HG03097 (cell line): ENCODE measurements around the gene ADM2.
"Not testable (repeated sequence)": the region's sequence is repeated elsewhere in the genome, so short reads cannot be mapped to it uniquely, and the experiment has no call there.

Experiments
- ATAC-seq: cut with Tn5 transposase; IDR thresholded peaks from one replicate; pipeline ENCODE4 v1.9.1; 2021; ENCODE audit not compliant: unreplicated experiment, low FRiP score

Gene ADM2, protein sequence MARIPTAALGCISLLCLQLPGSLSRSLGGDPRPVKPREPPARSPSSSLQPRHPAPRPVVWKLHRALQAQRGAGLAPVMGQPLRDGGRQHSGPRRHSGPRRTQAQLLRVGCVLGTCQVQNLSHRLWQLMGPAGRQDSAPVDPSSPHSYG

DNA sequence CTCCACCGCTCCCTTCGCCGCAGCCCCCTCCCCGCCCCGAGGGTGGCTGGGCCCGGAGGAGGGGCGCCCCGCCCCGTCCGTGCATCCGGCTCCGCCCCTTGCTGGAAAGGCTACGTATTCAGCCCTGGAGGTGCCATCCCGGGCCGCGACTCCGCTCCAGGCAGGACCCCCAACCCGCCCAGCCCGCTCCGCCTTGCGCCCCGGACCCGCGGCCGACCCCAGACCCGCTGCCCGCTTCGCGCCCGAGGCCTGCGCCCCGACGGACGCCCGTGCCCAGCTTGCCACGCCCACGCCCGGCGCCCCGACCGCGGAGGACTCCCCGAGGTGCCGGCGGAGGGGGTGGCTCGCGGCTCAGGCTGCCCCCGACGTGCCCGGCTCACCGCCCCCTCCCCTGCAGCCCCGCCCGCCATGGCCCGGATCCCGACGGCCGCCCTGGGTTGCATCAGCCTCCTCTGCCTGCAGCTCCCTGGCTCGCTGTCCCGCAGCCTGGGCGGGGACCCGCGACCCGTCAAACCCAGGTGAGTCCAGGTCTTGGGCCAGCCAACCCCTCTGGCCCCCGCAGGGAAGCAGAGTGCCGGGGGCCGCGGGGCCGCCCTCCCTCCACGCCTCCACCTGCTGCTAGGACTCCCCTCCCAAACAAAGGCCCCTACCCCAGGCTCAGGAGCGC lies at the start of gene ADM2:
ADM2 (plus strand) TSS at position 104 of the 667 bp plus-strand sequence; CDS start at position 409, 305 bp downstream.
- ATAC-seq, result no peak

DNA sequence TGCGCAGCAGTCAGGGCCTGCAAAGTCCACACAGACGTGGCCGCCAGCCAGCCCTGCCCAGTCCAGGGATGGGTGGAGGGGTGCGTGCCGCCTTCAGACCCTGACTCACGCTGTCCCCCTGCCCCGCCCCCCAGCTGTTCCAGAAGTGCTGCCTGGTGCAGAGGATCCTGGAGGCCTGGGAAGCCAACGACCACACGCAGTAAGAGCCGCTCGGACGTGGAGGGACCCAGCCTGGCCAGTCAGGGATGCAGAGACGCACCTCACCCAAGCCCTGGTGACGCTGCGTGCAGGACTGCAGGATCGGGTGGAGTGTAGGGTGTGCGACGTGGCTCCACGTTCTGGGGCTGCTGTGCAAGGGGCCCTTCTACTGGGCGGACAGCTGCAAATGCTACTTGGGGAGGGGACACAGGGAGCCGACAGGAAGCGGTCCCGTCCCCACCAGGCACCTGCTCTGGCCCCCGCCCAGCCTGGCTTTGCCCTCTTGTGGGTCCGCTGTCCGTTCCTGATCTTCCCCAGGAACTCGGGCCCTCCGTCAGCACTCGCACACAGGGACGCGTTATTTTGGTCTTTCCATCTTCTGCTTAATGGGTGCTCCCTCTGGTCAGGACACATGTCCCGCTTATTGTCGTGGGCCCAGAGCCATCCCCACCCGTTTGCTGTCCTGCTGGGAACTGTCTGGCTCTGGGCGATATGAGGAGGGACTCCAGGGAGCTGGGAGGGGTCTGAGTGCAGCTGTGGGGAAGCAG lies 49.0 kb upstream of the ADM2 start:
- no peak for ATAC-seq

DNA sequence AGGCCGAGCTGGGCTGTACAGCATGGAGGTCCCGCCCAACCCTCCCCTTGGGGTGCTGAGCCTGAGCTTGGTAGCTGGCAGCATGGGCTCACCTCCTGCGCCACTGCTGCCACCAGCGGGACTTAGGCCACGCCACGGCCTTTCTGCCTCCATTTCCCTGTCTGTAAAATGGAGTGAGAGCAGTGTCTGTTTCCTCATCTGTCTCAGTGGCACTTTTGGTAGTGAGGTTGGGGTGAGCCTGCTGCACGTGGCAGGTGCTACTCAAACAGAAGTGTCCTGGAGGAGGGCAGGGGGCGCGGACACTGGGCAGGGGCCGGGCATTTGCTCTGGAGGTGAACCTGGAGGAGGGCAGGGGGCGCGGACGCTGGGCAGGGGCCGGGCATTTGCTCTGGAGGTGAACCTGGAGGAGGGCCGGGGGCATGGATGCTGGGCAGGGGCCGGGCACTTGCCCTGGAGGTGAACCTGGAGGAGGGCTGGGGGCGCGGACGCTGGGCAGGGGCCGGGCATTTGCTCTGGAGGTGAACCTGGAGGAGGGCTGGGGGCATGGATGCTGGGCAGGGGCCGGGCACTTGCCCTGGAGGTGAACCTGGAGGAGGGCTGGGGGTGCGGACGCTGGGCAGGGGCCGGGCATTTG lies 48.3 kb upstream of the ADM2 start:
- not testable (repeated sequence) for ATAC-seq

DNA sequence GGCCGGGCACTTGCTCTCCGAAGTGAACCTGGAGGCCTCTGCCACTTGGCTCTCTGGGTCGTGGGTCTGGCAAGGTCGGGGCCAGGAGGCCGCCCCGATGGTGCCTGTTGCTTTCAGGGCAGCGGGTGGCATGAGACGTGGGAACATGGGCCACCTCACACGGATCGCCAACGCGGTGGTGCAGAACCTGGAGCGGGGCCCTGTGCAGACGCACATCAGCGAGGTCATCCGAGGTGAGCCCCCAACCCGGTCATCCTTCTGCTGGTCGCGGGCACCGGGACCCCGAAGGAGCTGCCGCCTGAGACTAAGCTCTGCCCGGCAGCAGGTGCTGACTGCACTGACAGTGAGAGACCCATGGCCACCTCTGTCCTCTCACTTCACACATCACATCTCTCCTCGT lies 46.5 kb upstream of the ADM2 start:
- no peak for ATAC-seq

DNA sequence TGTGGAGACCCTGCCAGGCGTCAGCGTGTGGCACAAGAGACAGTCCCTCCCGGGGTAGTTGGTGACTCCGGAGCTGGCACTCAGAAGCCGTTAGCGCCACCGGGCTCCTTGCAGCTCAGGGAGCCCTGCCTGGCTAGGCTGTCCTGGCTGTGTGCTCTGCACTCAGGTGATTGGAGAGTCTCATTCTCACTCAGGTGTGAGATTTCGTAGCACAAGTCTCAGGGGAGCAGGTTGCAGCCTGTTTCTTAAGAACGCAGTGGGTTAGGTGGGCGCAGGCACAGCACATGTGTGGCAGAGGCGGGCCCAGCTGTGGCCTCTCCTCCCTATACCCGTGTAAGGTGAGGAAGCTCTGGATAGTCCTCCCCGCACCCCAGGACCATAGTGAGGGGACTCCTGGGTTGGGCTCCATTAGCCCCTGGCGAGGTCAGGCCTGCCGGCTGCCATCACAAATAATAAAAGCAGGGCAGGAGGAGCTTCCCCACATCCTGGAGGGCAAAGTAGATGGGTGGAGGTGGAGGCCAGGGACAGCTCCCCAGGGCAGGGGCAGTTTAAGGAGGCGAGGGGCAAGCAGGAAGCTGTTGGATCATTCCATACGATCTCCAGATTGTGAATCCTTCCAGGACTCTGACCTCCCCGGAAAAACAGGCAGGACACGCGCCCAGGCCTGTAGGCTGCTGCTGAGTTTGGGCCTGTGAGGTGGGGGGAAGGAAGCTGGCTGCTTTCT lies 45.9 kb upstream of the ADM2 start:
- ATAC-seq, result no peak

DNA sequence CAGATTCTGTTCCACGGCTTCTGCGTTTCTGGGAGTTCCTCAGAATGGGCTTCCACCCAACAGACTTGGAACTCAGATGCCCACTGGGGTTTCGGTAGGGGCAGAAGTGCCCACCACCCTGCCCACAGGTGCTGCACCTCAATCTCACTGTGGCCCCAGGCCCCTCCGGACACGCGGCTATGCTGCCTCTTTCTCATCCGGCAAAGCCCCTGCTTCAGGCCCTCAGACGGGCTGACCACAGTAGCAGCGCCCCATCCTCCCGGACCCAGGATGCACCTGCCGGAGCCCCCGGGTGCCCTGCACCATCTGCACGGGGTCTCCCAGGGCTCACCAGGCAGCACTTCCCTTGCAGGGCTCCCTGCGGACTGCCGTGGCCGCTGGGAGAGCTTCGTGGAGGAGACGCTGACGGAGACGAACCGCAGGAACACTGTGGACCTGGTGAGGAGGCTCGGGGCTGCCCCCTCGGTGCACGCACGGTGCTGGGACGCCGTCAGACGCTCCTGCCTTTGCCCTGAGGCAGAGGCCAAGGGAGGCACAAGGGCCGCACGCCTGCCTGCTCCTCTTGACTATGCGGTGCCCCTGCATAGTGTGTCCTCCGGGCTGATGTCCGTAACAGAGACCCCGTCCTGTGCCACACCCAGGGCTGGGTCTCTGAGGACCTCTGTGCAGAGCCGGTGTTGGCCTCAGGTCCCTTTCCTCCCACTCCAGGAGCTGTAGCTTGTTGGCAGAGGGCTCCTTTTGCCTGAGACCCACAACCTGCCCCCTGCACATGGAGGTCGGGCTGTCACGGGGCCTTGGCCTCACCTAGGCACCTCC lies 45.1 kb upstream of the ADM2 start:
- no peak for ATAC-seq

DNA sequence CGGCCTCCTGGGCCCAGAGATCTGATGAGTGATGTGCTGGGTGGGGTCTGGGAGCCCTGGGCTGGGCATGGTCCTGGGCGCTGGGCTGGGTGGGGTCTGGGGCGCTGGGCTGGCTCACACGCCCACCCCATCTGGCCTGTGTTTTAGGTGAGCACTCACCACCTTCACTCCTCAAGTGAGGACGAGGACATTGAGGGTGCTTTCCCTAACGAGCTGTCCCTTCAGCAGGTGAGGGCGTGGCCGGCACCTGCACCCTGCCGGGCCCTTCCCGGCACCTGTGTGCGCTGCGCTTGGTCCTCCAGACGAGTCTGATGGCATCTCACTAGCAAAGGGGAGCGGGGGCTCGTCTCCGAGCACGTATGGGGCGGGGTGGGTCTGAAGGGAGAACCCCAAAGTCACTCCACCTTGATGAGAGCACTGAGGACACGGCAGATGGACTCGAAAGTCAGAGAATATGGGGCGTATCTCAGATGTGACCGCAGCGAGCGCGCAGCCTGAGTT lies 44.5 kb upstream of the ADM2 start:
- ATAC-seq, result no peak

DNA sequence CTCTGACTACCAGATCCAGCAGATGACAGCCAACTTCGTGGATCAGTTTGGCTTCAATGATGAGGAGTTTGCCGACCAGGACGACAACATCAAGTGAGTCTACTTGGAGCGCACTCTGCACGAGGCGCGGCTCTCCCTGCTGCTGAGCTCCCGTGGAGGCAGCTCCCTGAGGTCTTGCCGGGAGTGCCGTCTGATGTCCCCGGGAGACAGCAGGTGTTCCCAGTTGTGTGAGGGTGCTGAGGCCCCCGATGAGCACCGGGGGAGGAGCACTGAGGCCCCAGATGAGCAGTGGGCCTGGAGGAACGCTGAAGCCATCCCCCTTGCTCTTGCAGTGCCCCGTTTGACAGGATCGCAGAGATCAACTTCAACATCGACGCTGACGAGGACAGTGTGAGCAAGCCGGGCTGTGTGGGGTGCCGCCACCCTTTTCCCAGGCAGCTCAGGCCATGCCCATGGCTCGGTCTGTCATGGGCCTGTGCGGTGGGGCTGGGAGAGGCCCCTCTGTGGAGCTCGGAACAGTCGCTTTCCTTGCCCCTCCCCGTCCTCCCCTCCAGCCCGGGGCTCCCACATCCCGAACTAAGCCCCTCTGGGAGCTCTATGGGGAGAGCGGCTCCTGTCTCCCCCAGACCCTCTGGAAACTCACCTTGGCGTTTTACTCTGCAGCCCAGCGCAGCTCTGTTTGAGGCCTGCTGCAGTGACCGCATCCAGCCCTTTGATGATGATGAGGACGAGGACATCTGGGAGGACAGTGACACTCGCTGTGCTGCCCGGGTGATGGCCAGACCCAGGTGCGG lies 43.6 kb upstream of the ADM2 start:
- no peak for ATAC-seq

DNA sequence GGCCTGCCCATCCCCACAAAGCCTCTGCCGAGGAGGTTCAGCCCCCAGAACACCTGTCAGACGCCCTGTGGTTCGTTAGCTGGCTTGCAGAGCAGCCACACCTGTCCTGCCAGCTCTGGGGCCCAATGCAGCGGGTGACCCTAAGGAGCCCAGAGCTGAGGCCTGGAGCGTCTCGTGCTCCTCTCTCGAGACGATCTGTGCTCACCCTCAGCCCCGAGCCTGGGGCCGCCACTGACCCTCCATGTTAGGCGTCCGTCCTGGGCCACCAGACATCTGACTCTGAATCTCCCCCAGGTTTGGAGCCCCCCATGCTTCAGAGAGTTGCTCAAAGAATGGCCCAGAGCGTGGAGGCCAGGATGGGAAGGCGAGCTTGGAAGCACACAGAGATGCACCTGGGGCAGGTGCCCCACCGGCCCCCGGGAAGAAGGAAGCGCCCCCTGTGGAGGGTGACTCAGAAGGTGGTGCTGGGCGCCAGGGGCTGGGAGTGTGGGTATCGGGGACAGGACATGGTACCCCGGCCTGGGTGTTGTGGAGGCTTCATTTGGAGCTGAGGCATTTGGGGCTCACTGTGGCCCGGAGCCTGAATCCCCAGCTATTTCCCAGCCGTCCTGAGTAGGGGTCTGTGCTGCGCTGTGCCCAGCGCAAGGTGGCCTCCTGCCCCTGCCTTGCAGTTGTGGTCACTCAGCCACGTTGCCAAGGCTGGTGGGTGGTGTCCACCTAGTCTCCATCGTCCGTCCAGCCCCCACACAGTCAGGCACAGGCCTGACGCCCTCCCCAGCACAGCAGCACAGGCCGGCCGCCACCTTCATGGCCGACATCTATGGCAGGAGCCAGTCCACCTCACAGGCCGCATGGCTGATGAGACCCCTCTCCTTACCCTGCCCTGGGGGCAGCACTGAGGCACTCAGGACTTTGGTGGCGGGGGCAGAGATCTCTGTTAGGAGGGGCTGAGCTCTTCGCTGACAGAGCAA lies 42.8 kb upstream of the ADM2 start:
- ATAC-seq, result no peak

DNA sequence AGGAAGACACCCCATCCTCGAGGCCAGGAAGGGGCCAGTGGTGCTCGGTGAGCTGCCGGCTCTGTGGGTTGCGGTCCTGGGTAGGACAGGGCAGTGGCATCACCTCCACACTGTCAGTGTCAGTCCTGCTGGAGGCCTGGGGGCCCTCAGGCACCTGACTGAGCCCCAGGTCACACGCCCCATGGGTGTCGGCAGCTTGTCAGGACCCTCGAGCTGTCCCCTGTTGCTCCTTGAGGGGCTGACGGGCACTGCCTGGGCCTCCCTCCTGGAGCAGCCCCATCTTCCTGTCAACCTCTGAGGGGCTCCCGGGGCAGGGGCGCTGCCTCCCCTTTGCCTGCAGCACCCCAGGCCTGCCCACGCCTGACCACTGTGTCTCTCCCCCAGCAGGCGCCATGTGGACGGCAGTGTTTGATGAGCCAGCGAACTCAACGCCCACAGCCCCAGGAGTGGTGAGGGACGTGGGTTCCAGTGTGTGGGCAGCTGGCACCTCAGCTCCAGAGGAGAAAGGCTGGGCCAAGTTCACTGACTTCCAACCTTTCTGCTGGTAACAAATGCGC lies 42.0 kb upstream of the ADM2 start:
- no peak for ATAC-seq

DNA sequence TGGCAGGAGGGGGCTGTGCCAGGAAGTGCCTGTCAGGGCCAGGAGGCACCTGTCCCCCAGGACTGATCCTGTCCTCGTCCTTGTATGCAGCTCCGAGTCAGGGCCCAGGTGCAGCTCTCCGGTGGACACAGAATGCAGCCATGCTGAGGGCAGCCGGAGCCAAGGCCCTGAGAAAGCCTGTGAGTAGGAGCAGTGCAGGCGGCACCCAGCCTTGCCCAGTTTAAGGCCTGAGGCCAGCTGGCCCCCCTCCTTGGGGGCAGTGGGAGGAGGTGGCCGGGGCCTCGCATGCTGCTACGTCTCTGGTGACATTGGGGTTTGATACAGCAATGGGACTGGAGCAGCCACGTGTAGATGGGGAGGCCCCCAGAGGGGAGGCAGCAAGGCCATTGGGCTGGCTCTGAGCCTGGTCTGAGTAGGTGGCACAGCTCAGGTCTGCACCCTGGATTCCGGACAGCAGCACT lies 41.4 kb upstream of the ADM2 start:
- ATAC-seq, result no peak

DNA sequence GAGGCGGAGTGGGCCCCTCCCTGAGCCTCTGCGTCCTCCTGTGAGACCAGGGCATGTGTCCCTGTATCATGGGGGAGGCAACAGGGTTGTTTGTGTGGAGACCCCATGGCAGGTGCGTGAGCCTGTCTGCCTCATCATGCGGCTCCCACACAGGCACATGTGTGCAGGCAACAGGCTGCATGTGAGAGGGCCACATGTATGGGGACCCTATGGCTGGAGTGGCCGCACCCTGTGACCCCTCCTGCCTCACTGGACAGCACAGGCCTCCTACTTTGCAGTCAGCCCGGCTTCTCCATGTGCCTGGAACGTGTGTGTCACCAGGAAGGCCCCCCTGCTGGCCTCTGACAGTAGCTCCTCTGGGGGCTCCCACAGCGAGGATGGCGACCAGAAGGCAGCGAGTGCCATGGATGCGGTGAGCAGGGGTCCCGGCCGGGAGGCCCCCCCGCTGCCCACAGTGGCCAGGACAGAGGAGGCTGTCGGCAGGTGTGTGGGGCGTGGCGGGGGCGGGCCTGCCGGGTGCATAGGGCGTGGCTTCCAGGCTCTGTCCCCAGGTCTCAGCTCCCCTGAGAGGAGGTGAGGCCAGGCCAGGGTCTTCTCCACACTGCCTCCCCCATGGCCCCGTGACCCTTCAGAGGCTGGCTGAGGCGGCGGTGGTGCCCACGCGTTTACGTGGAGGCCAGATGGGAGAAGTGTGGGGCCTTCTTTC lies 40.6 kb upstream of the ADM2 start:
- no peak for ATAC-seq

DNA sequence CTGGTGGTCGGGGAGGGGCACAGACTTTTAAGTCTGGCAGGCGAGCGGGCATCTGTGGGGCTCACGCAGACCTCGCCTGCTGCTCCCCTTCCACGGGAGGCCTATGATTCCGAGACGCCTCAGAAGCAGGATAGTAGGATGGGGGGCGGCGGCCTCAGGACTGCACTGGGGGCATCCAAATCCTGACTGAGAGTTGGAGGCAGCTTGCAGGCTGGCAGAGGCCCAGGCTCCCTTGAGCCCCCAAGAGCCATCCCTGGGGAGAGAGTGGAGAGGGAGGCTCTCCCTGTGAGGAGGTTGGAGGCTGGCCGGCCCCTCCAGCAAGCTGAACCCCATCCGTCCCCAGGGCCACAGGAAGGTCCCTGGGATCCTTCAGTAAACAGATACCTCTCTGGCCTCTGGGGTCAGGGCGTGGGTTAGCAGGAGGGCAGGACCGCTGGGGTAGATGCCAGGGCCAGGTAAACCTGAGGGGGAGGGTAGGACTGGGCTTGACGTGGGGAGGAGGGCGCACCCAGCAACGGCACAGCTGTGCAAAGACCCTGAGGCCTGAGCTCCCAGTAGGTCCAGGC lies 39.8 kb upstream of the ADM2 start:
- no peak for ATAC-seq

DNA sequence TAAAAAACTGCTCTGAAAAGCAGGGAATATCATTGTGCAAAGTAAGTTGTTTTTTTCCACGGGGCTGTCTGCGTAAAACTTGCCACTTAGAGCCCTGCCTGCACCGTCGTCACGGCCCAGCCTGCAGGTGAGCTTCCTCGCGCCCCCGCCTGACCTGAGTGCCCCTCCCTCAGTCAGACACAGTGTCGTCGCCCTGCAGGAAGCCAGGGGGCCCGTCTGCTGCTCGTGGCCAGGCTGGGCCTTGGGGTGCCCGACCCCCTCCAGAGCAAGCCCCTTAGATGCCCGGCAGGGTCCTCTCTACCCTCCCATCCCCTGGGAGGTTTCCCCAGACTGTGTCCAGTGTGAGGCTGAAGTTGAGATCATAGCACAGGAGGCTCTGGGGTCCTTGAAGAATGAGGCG lies 38.1 kb upstream of the ADM2 start:
- no peak for ATAC-seq

DNA sequence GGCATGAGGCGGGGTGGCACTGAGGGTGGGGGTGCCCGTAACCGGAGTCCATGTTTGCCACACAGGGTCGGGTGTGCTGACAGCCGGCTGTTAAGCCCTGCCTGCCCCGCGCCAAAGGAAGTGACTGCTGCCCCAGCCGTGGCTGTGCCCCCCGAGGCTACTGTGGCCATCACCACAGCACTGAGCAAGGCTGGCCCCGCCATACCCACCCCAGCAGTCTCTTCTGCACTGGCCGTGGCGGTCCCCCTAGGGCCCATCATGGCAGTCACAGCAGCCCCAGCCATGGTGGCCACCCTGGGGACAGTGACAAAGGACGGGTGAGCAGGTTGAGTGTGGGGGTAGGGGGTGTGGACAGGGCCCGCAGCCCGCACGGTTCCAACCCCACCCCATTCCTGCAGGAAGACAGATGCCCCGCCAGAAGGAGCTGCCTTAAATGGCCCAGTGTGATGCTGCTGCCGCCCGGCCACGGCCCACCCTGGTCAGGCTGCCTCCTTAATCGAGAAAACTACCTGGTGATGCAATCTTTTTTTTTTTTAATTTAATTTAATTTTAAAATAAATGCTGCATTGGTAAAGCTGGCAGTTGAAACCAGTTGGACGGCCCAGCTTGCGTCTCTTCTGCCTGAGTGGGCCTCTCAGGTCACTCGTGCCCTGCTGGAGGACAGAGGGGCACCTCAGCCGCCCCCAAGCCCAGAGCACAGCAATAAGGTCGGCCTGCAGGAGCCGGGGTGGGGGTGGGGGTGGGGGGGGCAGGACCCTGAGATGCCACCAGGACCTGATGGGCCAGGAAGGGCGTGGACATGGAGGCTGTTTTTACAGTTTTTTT lies 37.3 kb upstream of the ADM2 start:
- ATAC-seq, result no peak

DNA sequence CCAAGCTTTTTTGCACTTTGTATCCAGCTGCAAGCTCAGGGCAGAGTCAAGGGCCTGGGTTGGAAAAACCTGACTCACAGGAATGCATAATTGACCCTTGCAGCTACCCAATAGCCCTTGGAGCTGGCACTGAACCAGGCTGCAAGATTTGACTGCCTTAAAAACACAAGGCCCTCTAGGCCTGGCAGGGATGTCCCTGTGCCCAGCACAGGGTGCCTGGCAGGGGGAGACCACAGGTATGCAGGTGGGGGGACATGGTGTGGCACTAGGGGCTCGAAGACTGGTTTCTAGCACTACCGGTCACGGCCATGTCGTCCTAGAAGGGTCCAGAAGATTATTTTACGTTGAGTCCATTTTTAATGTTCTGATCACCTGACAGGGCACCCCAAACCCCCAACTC lies 36.7 kb upstream of the ADM2 start:
- no peak for ATAC-seq
